ENCODE data around the gene PTPRU.

GRCh38 chr1:29256394-29256793, 20.1 kb downstream of the PTPRU start:
- no peak for TF ChIP-seq CTCF (IDR thresholded peaks at IDR 0.05; ENCODE audit: low read depth, low read length)
- no peak for TF ChIP-seq POLR2A (IDR thresholded peaks at IDR 0.05; ENCODE audit: extremely low read depth, insufficient read length)
- no peak for TF ChIP-seq MAX (IDR thresholded peaks at IDR 0.05; ENCODE audit: low read depth, low read length)
- TF ChIP-seq MYC (IDR thresholded peaks at IDR 0.05; ENCODE audit: low read depth, low read length) = no peak
